AG04450 (cell line): ENCODE measurements around the gene TRMT61A. TPM values are rescaled to one million over a fixed set of nuclear protein-coding genes. Genes with fewer than 3 reads are reported as not detected.
"Not testable (repeated sequence)": the region's sequence is repeated elsewhere in the genome, so short reads cannot be mapped to it uniquely, and the experiment has no call there.

Source experiments
- CTCF ChIA-PET: fragments of 300-600, 350-600 bp; formaldehyde crosslinking; extraction: SDS; loops from one replicate; lab custom pipeline; 2022; ENCODE audit warnings: antibody characterized with exemption, inconsistent platforms; lab: Charles Lee
- POLR2A ChIA-PET: fragments of 350-600 bp; formaldehyde crosslinking; extraction: SDS; loops from one replicate; lab custom pipeline; 2021; ENCODE audit warnings: antibody characterized with exemption, inconsistent platforms; lab: Yijun Ruan, JAX
- DNase-seq: peaks from one replicate; pipeline ENCODE4 v3.0.0-alpha.2; 2011; ENCODE audit warnings: low read depth, low spot score
- H3K27ac ChIP-seq: one replicate; pipeline ENCODE4 v1.5.1; 2012; ENCODE audit warnings: low read depth, low read length, control low read depth
- H3K27me3 ChIP-seq: one replicate; pipeline ENCODE4 v1.6.0; 2012; ENCODE audit warnings: low read length; ENCODE audit not compliant: control insufficient read depth, insufficient read depth
- H3K4me3 ChIP-seq: 2 replicates; pipeline ENCODE4 v1.5.1; 2011; ENCODE audit warnings: mild to moderate bottlenecking, low read depth, low read length, control low read depth
- H3K9me3 ChIP-seq: 2 replicates; pipeline ENCODE4 v1.5.1; 2012; ENCODE audit warnings: low read length; ENCODE audit not compliant: control insufficient read depth, insufficient read depth
- polyA plus RNA-seq: library from polyadenylated mRNA; depleted of rRNA; stranded (reverse); fragments of >200 nt; gene quantifications from 2 replicates; pipeline ENCODE4 v1.2.3, GENCODE V29; 2011
- TF ChIP-seq, protein P1 (sequence below): IDR thresholded peaks from 2 replicates; pipeline ENCODE4 v1.5.1; 2011; ENCODE audit warnings: low read depth, low read length, control low read depth, inconsistent platforms

TRMT61A gene
- polyA plus RNA-seq, 1 experiment, result 4.4 TPM

GRCh38 chr14:103510724-103511693 is 18.0 kb upstream of the TRMT61A start:
- DNase-seq, result no peak
- CTCF ChIA-PET, result interaction anchor here (0.6 to 0.8 kb wide), 2 partner anchors 12 to 57 kb away, joined by 3 to 4 read pairs; no protein-coding TSS in a partner anchor
- POLR2A ChIA-PET, result no interaction called here

DNA sequence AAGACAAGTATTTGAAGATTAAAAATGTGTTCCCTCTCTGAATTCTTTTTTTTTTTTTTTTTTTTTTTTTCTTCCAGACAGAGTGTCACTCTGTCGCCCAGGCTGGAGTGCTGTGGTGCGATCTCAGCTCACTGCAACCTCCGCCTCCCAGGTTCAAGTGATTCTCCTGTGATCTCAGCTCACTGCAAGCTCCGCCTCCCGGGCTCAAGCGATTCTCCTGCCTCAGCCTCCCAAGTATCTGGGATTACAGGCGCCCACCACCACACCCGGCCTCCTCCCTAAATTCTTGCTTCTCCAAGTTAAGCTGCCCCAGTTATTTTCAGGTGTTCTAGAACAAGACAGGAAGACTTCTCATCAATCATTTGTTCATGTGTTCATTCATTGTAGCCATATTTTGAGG is 16.8 kb upstream of the TRMT61A start:
- not testable (repeated sequence) for H3K4me3 ChIP-seq, H3K9me3 ChIP-seq, H3K27me3 ChIP-seq, DNase-seq
- ChIA-PET POLR2A (interaction anchor here (0.6 to 0.8 kb wide), 2 partner anchors 35 to 121 kb away, joined by 3 to 5 read pairs; no protein-coding TSS in a partner anchor), CTCF (interaction anchor here (0.6 to 0.8 kb wide), 2 partner anchors 13 to 56 kb away, joined by 3 to 4 read pairs; no protein-coding TSS in a partner anchor)
- H3K27ac ChIP-seq, result peak overlapping the region; percentile 39

More at GRCh38 chr14:103510724-103511693, 18.0 kb upstream of the TRMT61A start:
- H3K27ac ChIP-seq, result no peak overlapping the region
- no peaks in the 10 kb centered on the region for H3K27me3 ChIP-seq
- no peaks in the 10 kb centered on the region; the same call in 1 of the 2 replicates for H3K9me3 ChIP-seq
- H3K4me3 ChIP-seq, result no peak overlapping the region
- TF ChIP-seq, protein P1, sequence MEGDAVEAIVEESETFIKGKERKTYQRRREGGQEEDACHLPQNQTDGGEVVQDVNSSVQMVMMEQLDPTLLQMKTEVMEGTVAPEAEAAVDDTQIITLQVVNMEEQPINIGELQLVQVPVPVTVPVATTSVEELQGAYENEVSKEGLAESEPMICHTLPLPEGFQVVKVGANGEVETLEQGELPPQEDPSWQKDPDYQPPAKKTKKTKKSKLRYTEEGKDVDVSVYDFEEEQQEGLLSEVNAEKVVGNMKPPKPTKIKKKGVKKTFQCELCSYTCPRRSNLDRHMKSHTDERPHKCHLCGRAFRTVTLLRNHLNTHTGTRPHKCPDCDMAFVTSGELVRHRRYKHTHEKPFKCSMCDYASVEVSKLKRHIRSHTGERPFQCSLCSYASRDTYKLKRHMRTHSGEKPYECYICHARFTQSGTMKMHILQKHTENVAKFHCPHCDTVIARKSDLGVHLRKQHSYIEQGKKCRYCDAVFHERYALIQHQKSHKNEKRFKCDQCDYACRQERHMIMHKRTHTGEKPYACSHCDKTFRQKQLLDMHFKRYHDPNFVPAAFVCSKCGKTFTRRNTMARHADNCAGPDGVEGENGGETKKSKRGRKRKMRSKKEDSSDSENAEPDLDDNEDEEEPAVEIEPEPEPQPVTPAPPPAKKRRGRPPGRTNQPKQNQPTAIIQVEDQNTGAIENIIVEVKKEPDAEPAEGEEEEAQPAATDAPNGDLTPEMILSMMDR, result no peak

DNA sequence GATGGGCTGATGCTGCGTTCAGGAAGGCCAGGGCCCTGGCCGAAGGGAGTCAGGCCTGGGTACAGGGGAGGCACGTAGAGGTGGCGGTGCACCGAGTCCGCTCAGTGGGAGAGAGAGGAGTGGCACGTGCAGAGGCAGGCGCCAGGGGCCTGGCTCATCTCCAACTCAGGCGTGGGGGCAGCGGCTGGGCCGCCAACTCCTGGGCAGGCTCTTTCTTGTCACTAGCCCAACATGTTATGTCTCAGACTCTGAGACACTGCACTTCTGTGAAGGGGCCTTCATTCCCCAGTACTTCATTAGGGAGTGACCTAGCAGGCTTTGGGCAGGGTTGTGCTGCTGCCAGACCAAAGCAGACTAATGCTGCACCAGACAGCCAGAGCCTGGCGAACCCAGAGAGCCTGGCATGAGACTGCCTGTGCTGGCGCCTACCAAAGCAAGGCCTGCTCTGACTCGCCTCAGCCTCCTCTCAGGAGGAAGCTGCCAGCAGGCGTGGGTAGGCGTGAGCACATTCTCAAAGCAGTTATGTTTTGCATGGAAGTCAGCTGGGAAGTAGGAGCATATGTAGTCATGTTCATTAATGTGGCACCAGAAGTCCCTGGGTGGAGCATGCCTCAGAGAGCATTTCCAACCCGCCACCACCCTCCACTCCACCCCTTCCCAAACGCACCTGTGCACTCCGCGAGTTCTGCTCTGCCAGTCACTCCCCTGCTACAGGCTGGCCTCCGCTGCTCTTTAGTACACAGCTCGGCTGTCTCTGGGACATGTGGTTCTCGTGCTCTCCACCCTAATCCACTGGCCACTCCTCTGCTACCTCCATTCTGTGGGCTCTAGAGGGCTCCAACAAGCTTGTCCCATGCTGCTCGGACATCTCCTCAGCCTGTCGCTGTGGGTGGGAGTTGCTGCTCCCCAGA is 16.0 kb upstream of the TRMT61A start:
- Histone ChIP-seq H3K27ac (peak overlapping the region; percentile 39), H3K9me3 (no peaks in the 10 kb centered on the region; the same call in 1 of the 2 replicates), H3K4me3 (no peak overlapping the region), H3K27me3 (no peaks in the 10 kb centered on the region)
- DNase-seq, result no peak
- ChIA-PET CTCF (no interaction called here), POLR2A (interaction anchor here (0.6 to 0.8 kb wide), 2 partner anchors 16 to 34 kb away, joined by 3 to 5 read pairs; no protein-coding TSS in a partner anchor)
- TF ChIP-seq, protein P1, result 0 out of 2 replicates have a peak, but pooled peaks have one; percentile 9

DNA sequence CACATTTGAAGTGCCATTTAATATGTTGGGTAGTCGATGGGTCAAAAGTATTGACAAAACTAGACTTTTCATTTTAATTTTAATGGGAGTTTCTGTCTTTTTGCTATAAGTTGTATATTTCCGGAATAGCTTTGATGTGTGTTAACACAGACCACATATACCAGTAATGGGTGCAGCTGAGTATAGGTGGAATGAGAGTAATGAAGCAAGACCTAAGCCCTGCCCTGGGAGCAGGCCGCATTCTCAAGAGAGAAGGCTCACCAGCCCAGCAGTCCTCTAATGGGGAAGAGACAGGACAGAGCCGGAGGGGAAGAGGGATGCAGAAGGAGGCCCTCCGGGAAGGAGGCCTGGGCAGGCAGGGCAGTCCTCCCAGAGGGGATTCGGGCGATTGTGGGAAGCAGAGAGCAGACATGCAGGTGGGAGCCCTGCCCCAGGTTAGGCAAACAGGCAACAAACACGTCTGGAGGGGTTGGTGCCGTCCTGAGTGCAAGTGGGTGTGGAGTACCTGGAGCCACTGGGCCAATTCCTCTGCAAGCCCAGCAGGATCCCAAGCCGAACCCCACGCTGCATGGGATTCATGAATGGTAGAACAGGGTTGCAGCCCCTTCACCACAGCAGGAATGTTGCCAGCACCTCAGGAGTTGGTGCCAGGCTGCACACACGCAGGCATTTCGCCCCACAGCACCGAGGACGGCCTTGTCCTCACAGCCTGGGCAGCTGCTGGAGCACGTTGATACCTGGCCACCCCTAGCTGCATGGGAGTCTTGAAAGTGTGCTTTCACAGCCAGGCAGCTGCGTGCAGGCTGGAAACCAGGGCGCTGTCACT is 14.2 kb upstream of the TRMT61A start:
- ChIA-PET CTCF (no interaction called here), POLR2A (no interaction called here)
- Histone ChIP-seq H3K27me3 (no peaks in the 10 kb centered on the region), H3K9me3 (no peaks in the 10 kb centered on the region; the same call in 1 of the 2 replicates), H3K4me3 (no peak overlapping the region), H3K27ac (no peak overlapping the region)
- TF ChIP-seq, protein P1, result no peak
- DNase-seq, result no peak
